SK-MEL-5 (cell line): ENCODE data around the gene PRDX5. TPM values are rescaled to one million over a fixed set of nuclear protein-coding genes. Genes with fewer than 3 reads are reported as not detected.

Experiments used
- DNase-seq: peaks from one replicate; pipeline ENCODE4 v3.0.0-alpha.2; 2016; ENCODE audit warnings: low read depth, low spot score
- in situ Hi-C: cut with HindIII; loops from 2 replicates; pipeline ENCODE4 v1.10.0; 2016; ENCODE audit warnings: low sequenced_read_pairs, high pct_unique_total_duplicates, low pct_unique_long_range_greater_than_20kb
- total RNA-seq: library from RNA; depleted of rRNA; stranded (reverse); fragments of >200 nt; shearing (Covaris generic); gene quantifications from 2 replicates; pipeline ENCODE4 v1.2.3, GENCODE V29; 2014

PRDX5 gene
- total RNA-seq, 1 experiment from 2014 or later, result 206 TPM

DNA sequence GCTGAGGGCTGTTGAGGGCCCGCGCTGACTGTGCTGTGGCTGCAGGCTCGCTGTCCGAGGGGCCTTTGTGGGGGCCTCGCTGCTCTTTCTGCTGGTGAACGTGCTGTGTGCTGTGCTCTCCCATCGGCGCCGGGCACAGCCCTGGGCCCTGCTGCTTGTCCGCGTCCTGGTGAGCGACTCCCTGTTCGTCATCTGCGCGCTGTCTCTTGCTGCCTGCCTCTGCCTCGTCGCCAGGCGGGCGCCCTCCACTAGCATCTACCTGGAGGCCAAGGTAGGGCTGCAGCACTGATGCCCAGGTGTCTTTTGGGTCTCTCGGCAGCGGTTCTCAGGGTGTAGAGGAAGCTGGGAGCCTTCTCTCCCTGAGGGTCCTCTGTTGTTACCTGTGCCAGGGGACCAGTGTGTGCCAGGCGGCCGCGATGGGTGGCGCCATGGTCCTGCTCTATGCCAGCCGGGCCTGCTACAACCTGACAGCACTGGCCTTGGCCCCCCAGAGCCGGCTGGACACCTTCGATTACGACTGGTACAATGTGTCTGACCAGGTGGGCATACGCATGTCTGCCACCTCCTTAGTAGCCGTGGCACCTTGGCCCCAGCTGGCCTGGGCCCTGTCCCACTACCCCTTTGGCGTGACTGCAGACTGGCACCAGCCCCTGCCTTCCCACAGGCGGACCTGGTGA lies 30.1 kb upstream of the PRDX5 start:
- no peak for DNase-seq
- in situ Hi-C loops, result no loop called here

DNA sequence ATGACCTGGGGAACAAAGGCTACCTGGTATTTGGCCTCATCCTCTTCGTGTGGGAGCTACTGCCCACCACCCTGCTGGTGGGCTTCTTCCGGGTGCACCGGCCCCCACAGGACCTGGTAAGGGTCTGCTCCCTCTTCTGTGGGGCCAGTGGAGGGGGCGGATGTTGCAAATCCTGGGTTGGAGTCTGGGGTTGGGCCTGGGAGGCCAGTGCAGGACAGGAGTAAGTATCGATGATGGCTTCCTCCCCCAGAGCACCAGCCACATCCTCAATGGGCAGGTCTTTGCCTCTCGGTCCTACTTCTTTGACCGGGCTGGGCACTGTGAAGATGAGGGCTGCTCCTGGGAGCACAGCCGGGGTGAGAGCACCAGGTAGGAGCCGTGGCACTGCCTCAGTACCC lies 29.6 kb upstream of the PRDX5 start:
- DNase-seq, result no peak
- in situ Hi-C loops, result no loop called here

DNA sequence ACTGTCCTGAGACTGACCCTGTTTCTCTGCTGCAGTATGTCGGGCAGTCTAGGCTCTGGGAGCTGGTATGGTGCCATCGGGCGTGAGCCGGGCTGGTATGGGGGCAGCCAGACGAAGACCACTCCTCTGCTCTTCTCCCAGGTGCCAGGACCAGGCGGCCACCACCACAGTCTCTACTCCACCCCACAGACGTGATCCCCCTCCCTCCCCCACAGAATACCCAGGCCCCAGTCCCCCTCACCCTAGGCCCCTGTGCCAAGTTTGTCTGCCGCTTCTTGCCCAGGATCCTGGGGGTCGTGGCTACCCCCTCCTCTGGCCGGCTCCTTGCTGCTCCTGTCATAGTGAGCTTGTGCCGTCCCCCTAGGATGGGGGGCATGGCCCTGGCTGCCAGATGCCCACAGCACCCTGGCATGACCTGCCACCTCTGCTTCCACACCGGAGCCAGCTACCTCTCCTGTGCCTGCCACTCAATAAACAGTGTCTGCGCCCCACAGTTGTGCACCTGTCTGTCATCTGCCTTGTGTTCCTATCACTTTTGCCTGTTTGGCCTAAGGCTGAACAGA lies 28.8 kb upstream of the PRDX5 start:
- DNase-seq, result no peak
- in situ Hi-C loops, result no loop called here

DNA sequence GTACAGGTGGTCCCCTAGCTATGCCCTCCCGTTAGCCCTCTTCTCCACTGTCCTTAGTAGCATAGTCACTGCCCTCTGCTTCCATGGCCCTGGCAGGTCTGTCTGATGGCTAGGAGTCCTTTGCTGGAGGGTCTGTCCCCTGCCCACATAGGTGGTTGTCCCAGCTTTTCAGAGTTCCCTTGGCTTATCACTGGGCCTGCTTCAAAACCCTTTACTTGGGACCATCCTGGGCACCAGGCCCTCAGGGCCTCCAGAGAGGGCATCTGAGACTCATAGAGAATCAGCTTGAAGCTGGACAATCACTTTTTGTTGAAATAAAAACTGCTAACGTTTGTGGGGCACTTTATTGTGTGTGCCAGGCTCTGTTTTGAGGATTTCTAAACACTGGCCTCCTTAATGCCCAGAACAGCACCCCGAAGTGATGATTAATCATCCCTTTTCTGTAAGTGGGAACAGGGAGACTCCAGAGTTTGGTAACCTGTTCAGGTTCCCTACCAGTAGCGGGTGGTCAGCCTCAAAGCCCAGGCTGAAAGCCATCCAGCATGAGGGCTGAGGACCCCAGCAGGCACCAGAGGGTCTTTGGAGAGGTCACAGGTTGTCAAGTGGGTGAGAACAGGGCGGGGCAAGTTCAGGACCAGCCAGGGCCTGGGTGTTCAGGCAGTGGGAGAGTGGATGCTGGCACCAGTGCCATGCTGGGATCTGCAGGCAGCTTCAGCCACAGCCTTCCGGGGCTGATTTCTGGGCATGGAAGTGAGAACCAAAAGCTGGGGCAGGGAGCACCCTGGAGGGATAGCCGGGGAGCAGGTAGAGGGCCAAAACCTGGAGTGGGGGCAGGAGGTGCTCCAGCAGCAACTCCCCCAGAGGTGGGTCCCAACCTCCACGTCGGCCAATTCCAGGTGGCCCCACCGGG lies 27.3 kb upstream of the PRDX5 start:
- no peak for DNase-seq
- in situ Hi-C loops, result no loop called here

DNA sequence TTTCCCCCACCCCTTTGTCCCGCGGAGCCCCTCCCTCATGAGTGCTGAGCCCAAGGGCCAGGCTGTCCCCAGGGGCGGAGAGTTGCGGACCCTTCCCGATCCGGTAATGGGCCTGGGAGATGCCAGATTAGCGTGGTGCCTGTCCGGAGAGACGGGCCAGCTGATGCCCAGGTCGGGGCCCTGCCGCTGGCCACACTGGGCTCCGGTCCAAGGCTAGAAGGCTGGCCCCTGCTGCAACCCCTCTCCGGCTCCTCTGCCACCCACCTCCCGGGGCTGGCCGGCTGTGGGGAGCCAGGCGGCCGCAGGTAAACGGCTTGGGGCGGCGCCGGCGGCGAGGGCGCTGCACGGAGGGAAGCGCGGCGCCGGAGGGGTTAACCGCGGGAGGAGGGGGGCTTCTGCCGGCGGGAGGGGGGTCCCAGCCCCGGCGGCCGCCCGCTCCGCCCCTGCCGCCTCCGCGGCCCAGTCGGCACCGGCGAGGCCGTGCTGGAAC lies 26.6 kb upstream of the PRDX5 start, which contains the start of gene KCNK4:
Gene KCNK4, plus strand, starts transcription at position 41 of the 490 bp plus-strand sequence. CDS start 1,717 bp downstream, outside the sequence.
- in situ Hi-C loops, result no loop called here

DNA sequence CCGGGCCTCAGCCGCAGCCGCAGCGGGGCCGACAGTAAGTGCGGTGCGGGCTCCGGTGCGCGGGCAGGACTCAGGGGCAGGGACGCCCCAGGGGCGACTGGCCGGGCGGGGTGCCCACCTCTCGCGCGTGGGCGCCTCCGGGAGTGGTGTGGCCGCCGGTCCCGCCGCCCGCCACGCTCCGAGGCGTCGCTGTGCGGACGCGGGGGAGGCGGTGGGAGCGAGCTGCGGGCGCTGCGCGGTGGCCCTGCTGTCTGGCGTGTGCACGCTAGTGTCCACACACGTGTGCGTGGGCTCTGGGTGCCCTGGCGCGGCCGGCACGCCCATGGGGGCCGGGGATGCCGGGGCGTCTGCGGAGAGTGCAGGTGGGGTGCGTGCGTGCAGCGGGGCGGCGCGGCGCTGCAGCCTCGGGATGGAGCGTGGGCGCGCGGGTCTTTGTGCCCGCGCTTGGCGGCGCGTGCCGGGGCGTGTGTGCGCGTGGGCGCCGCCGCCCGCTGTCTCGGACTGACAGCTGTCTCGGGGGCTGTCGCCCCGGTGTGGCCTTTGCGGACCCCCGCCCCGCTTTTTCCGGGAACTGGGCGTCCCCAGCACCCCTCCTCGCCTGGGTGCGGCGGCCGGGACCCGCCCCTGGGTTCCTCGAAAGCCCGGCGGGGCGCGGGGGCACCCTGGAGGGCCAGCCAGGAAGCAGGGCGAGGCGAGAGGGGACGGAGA lies 26.0 kb upstream of the PRDX5 start:
- DNase-seq, result no peak
- in situ Hi-C loops, result no loop called here

More for the DNA sequence above, 26.6 kb upstream of the PRDX5 start, which contains the start of gene KCNK4:
- no peak for DNase-seq

DNA sequence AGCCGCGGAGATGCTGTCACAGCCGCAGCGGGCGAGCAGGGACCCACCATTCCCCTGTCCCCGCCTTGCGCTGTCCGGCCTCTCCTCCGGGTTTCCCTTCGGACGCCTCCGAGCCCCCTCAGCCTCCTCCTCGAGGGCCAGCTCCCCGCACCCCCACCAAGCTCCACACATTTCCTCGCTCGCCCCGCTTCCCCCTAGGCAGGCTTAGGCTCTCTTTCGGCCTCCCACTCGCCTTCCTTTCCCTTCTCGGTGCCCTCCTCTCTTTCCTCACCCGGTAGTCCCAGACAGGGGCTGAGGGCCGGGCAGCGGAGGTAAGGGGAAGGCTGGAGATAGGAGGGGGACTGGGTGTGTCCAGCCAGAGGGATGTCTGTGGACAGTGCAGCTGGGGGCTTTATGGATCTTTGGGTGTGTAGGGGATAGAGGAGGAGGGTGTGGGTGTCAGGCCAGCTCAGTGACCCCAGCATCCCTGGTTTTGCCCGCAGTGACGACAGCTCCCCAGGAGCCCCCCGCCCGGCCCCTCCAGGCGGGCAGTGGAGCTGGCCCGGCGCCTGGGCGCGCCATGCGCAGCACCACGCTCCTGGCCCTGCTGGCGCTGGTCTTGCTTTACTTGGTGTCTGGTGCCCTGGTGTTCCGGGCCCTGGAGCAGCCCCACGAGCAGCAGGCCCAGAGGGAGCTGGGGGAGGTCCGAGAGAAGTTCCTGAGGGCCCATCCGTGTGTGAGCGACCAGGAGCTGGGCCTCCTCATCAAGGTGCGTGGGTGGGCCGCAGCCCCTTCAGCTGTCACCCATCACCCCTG lies 25.3 kb upstream of the PRDX5 start:
- in situ Hi-C loops, result no loop called here
- DNase-seq, result no peak

DNA sequence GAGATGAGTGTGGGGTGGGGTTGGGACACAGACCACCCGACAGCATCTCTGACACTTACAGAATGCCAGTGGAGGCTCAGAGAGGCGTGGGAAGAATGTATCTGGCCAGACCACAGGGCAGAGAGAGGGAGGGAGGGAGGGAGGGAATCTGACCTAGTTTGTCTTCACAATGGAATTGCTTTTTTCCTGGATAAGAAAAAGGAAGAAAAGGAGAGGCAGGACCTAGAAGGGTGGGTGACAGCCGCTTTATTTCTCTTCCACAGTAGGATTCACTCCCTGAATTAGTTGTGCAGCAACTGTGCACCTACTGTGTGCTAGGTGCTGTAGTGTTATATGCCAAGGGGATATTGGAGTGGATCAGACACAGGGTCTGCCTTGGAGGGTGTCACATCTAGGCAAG lies 23.1 kb upstream of the PRDX5 start:
- in situ Hi-C loops, result no loop called here
- DNase-seq, result no peak

DNA sequence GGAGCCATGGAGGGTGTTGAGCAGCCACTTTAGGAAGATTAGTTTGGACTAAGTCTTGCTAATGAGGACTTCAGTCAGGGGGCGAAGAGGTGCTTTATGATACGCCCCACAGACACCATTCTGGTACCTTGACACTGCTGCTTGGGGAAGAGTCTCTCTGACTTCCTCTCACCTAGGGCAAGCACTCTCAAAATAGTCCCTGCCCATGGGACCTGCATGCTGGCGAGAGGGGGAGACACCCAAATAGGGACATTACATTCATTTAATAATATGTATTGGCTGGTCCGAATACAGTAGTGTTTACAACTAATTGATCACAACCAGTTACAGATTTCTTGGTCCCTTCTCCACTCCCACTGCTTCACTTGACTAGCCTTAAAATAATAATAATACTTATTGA lies 22.2 kb upstream of the PRDX5 start:
- in situ Hi-C loops, result no loop called here

DNA sequence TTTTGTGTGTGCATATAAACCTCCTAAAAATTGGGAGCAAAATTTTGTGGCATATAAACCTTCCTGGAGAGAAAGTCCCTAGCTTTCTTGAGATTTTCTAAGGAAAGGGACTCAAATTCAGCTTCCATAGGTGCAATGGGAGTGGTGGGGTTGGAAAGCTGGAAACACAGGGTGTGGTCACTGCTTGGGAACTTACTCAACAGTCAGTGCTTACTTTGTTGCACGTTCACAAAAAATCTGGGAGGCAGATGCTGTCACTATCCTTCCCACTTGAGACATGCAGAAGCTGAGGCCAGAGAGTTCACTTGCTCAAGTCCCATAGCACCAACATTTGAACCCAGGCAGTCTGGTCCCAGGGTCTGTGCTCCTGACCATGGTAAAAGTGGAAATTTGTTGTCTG lies 21.7 kb upstream of the PRDX5 start:
- in situ Hi-C loops, result no loop called here
- DNase-seq, result no peak

More for the DNA sequence above, 22.2 kb upstream of the PRDX5 start:
- no peak for DNase-seq

DNA sequence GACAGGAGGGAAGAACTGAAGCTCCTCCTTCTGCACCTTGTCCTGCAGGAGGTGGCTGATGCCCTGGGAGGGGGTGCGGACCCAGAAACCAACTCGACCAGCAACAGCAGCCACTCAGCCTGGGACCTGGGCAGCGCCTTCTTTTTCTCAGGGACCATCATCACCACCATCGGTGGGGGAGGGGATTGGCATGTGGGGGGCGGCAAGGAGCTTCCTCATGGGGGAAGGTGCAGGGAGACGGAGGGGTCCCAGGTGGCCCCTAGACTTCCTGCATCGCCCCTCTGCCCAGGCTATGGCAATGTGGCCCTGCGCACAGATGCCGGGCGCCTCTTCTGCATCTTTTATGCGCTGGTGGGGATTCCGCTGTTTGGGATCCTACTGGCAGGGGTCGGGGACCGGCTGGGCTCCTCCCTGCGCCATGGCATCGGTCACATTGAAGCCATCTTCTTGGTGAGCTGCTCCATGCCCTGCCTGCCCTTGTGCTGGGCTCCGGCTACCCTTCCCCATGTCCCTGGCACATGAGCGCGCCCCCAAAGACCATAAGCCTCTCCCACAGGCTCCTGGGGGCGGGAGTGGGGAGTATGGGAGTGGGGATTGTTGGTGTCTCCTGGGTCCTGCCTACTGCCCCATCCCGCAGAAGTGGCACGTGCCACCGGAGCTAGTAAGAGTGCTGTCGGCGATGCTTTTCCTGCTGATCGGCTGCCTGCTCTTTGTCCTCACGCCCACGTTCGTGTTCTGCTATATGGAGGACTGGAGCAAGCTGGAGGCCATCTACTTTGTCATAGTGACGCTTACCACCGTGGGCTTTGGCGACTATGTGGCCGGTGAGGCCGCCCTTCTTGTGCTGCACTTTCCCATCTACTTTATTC lies 20.9 kb upstream of the PRDX5 start:
- in situ Hi-C loops, result no loop called here
- no peak for DNase-seq

DNA sequence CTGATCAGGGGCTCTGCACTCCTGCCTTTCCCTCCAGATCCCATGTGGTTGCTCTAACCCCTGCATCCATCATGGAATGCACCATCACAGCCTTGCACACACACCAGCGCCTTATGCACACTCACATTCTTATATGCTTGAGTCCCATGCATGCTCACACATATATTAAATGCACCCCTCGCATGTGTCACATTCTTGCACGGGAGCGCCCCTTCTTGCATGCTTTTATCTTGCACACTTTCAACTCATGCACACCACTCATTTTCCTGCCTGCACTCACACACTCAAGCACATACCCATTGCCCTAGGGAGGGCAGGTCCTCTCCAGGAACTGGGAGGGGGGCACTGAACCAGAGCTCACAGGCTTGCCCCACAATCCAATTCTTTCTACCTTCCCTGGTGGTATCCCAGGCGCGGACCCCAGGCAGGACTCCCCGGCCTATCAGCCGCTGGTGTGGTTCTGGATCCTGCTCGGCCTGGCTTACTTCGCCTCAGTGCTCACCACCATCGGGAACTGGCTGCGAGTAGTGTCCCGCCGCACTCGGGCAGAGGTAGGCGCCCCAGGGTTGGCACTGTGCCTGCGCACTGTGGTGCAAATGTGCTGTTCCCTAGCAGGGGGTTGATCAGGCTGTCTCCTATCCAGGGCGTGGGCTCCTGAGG lies 20.1 kb upstream of the PRDX5 start:
- in situ Hi-C loops, result no loop called here
- DNase-seq, result no peak

DNA sequence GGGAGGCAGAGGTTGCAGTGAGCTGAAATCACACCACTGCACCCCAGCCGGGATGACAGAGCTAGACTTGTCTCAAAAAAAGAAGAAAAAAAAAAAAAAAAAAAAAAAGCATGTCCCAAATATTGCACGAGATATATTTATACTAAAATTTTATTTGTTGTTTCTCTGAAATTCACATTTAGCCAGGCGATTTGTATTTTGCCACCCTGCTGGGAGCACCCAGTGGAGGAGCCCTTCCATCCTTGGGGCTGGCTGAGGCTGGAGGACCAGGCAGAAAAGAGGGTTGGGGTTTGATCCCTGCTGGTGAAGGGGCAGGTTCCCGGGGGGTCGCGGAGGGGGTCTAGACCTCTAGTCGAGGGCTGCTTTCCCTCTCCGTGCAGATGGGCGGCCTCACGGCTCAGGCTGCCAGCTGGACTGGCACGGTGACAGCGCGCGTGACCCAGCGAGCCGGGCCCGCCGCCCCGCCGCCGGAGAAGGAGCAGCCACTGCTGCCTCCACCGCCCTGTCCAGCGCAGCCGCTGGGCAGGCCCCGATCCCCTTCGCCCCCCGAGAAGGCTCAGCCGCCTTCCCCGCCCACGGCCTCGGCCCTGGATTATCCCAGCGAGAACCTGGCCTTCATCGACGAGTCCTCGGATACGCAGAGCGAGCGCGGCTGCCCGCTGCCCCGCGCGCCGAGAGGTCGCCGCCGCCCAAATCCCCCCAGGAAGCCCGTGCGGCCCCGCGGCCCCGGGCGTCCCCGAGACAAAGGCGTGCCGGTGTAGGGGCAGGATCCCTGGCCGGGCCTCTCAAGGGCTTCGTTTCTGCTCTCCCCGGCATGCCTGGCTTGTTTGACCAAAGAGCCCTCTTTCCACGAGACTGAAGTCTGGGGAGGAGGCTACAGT lies 18.7 kb upstream of the PRDX5 start:
- DNase-seq, result no peak
- in situ Hi-C loops, result no loop called here

DNA sequence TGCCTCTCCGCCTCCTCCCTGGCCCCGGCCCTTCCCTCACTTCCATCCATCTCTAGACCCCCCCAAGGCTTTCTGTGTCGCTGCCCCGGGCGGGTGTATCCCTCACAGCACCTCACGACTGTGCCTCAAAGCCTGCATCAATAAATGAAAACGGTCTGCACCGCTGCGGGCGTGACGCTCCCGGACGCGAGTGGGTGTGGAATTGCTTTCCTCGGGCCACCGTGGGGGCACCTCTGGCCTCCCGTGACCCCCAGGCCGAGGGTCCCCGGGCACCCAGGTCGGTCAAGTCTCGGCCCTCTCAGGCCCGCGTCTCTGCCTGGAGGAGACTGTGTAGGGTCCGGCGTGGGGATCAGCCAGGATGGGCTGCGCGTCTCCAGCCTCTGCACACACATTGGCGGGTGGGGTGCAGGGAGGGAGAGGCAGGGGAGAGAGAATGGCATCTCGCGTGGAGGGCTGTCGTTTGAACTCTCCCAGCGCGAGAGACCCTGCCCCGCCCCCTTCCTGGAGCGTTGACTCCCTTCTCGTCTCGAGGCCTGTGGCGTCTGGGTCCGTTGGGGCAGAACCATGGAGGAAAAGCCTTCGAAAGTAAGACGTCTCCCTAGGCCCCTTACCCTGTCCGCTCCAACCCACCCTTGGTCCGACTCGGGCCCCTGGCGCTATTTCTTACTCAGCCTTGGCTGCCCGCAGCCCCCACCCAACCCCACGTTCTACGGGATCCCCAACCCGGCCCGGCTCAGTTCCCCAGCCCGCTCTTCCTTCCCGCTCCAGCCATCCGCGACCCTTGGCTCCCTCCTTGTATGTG lies 17.9 kb upstream of the PRDX5 start, which contains the start of gene CATSPERZ:
Gene CATSPERZ, plus strand, starts transcription at position 512 of the 802 bp plus-strand sequence. Its CDS starts 53 bp downstream, at position 565.
- DNase-seq, result no peak
- in situ Hi-C loops, result no loop called here
